H9 (cell line): ENCODE results near the gene C10orf95. TPM values are rescaled to one million over a fixed set of nuclear protein-coding genes. Genes with fewer than 3 reads are reported as not detected.

ENCODE experiments used
- DNase-seq: peaks from one replicate; pipeline ENCODE4 v3.0.0-alpha.2; 2017
- H2AFZ ChIP-seq: one replicate; pipeline ENCODE4 v1.6.1; 2013; ENCODE audit warnings: mild to moderate bottlenecking, low read length, control low read depth, moderate library complexity
- H2AK5ac ChIP-seq: 2 replicates; pipeline ENCODE4 v1.6.1; 2013; ENCODE audit warnings: low read length, control low read depth, mixed read lengths; ENCODE audit not compliant: insufficient read length
- H2BK120ac ChIP-seq: one replicate; pipeline ENCODE4 v1.6.1; 2013; ENCODE audit warnings: low read depth, mild to moderate bottlenecking, low read length, control low read depth, inconsistent platforms; ENCODE audit not compliant: poor library complexity, severe bottlenecking
- H2BK12ac ChIP-seq: 2 replicates; pipeline ENCODE4 v1.6.1; 2013; ENCODE audit warnings: low read length, control low read depth, mixed read lengths, low read depth; ENCODE audit not compliant: insufficient read length
- H2BK15ac ChIP-seq: 2 replicates; pipeline ENCODE4 v1.6.1; 2013; ENCODE audit warnings: low read depth, low read length, control low read depth
- H2BK20ac ChIP-seq: one replicate; pipeline ENCODE4 v1.6.1; 2013; ENCODE audit warnings: low read depth, mild to moderate bottlenecking, low read length, control low read depth, inconsistent platforms; ENCODE audit not compliant: poor library complexity, severe bottlenecking
- H2BK5ac ChIP-seq: 2 replicates; pipeline ENCODE4 v1.6.1; 2013; ENCODE audit warnings: low read length, control low read depth, mixed read lengths; ENCODE audit not compliant: insufficient read length
- H3K14ac ChIP-seq: 2 replicates; pipeline ENCODE4 v1.6.1; 2013; ENCODE audit warnings: low read length, control low read depth; ENCODE audit not compliant: insufficient read depth
- H3K18ac ChIP-seq: 2 replicates; pipeline ENCODE4 v1.6.1; 2013; ENCODE audit warnings: low read depth, mild to moderate bottlenecking, mixed read lengths, low read length, control low read depth; ENCODE audit not compliant: insufficient read length
- H3K23ac ChIP-seq: 2 replicates; pipeline ENCODE4 v1.6.1; 2013; ENCODE audit warnings: low read length, control low read depth, mixed read lengths, low read depth; ENCODE audit not compliant: insufficient read length
- H3K23me2 ChIP-seq: 2 replicates; pipeline ENCODE4 v1.6.1; 2013; ENCODE audit warnings: low read depth, mild to moderate bottlenecking, mixed read lengths, low read length, control low read depth; ENCODE audit not compliant: insufficient read length, poor library complexity, severe bottlenecking
- H3K27ac ChIP-seq: 2 replicates; pipeline ENCODE4 v1.5.1; 2013; ENCODE audit warnings: low read length, control low read depth, mixed read lengths, low read depth; ENCODE audit not compliant: insufficient read length
- H3K27me3 ChIP-seq: 2 replicates; pipeline ENCODE4 v1.6.1; 2013; ENCODE audit warnings: low read length, control low read depth, inconsistent platforms; ENCODE audit not compliant: insufficient read depth
- H3K4ac ChIP-seq: 2 replicates; pipeline ENCODE4 v1.6.1; 2013; ENCODE audit warnings: low read depth, mild to moderate bottlenecking, control low read depth, inconsistent platforms, low read length, moderate library complexity
- H3K4me1 ChIP-seq: 2 replicates; pipeline ENCODE4 v1.6.1; 2013; ENCODE audit warnings: low read length, control low read depth, inconsistent platforms; ENCODE audit not compliant: insufficient read depth
- H3K4me2 ChIP-seq: 2 replicates; pipeline ENCODE4 v1.6.1; 2013; ENCODE audit warnings: low read length, control low read depth, mixed read lengths; ENCODE audit not compliant: insufficient read length, insufficient read depth
- H3K56ac ChIP-seq: 2 replicates; pipeline ENCODE4 v1.6.1; 2013; ENCODE audit warnings: low read depth, mild to moderate bottlenecking, mixed read lengths, low read length, control low read depth; ENCODE audit not compliant: insufficient read length
- H3K79me1 ChIP-seq: 2 replicates; pipeline ENCODE4 v1.6.1; 2013; ENCODE audit warnings: low read depth, mild to moderate bottlenecking, moderate library complexity, low read length, control low read depth, inconsistent platforms; ENCODE audit not compliant: insufficient read depth, poor library complexity, severe bottlenecking
- H3K79me2 ChIP-seq: 2 replicates; pipeline ENCODE4 v1.6.1; 2013; ENCODE audit warnings: low read length, control low read depth, inconsistent platforms; ENCODE audit not compliant: insufficient read depth
- H3K9ac ChIP-seq: 2 replicates; pipeline ENCODE4 v1.6.1; 2013; ENCODE audit warnings: low read length, control low read depth, mixed read lengths; ENCODE audit not compliant: insufficient read length; ENCODE audit errors: extremely low read depth
- H3K9me3 ChIP-seq: one replicate; pipeline ENCODE4 v1.6.1; 2013; ENCODE audit warnings: low read depth, low read length, inconsistent platforms; ENCODE audit not compliant: control insufficient read depth
- H3T11ph ChIP-seq: one replicate; pipeline ENCODE4 v1.6.1; 2013; ENCODE audit warnings: mild to moderate bottlenecking, low read length, control low read depth, inconsistent platforms
- H4K20me1 ChIP-seq: one replicate; pipeline ENCODE4 v1.6.1; 2013; ENCODE audit not compliant: control insufficient read depth, insufficient read length, insufficient read depth
- H4K5ac ChIP-seq: 2 replicates; pipeline ENCODE4 v1.6.1; 2013; ENCODE audit warnings: low read depth, mild to moderate bottlenecking, mixed read lengths, low read length, control low read depth; ENCODE audit not compliant: insufficient read length
- H4K8ac ChIP-seq: replicated peaks from 2 replicates; pipeline ENCODE4 v1.6.1; 2013; ENCODE audit warnings: low read length, control low read depth, mixed read lengths, low read depth; ENCODE audit not compliant: insufficient read length
- H4K91ac ChIP-seq: 2 replicates; pipeline ENCODE4 v1.6.1; 2013; ENCODE audit warnings: low read depth, mild to moderate bottlenecking, moderate library complexity, mixed read lengths, low read length, control low read depth; ENCODE audit not compliant: insufficient read length
- H3K27ac Mint-ChIP-seq, 3 experiments: 2 replicates in 2 of 3; 3 replicates in 1 of 3; pipeline ENCODE4 v1.8.0; 2020 to 2021; ENCODE audit warnings: mixed read lengths in 3 of 3, mild to moderate bottlenecking in 1 of 3, moderate library complexity in 1 of 3
- H3K27me3 Mint-ChIP-seq: 2 replicates; pipeline ENCODE4 v1.8.0; 2021; ENCODE audit warnings: low read depth, mild to moderate bottlenecking, moderate library complexity, mixed read lengths
- H3K36me3 Mint-ChIP-seq, 3 experiments: 2 replicates in 2 of 3; 3 replicates in 1 of 3; pipeline ENCODE4 v1.8.0; 2020 to 2021; ENCODE audit warnings: low read depth in 3 of 3, mixed read lengths in 3 of 3; ENCODE audit not compliant: insufficient read depth in 1 of 3
- H3K4me1 Mint-ChIP-seq, 2 experiments: 2 replicates each; pipeline ENCODE4 v1.8.0; 2020; ENCODE audit warnings: mixed read lengths in 2 of 2
- H3K4me3 Mint-ChIP-seq, 2 experiments: 2 replicates in 1 of 2; 3 replicates in 1 of 2; pipeline ENCODE4 v1.8.0; 2020 to 2021; ENCODE audit warnings: mild to moderate bottlenecking in 2 of 2, mixed read lengths in 2 of 2, moderate library complexity in 1 of 2
- H3K9me3 Mint-ChIP-seq, 2 experiments: 2 replicates in 1 of 2; 3 replicates in 1 of 2; pipeline ENCODE4 v1.8.0; 2020; ENCODE audit warnings: mild to moderate bottlenecking in 2 of 2, mixed read lengths in 2 of 2, moderate library complexity in 1 of 2
- WGBS: extraction: QIAGEN DNeasy Blood & Tissue Kit; methylation state at CpG from one replicate; pipeline ENCODE4 v1.1.7; 2013; ENCODE audit warnings: missing lambda C conversion rate, low lambda C conversion rate, mixed read lengths; ENCODE audit not compliant: insufficient read length; ENCODE audit errors: extremely low coverage; 5-methylcytosine and 5-hydroxymethylcytosine counted together
- total RNA-seq: library from RNA; stranded (reverse); gene quantifications from 2 replicates; pipeline ENCODE4 v1.2.1, GENCODE V29; 2021
- TF ChIP-seq, protein P1 (sequence below): fragments of 200-600 bp; sonication (generic); conservative IDR thresholded peaks from 3 replicates; pipeline ENCODE4 v1.8.0; 2021; ENCODE audit warnings: antibody characterized with exemption, mild to moderate bottlenecking

The C10orf95 gene
- total RNA-seq, 1 experiment from 2014 or later, result not detected

DNA sequence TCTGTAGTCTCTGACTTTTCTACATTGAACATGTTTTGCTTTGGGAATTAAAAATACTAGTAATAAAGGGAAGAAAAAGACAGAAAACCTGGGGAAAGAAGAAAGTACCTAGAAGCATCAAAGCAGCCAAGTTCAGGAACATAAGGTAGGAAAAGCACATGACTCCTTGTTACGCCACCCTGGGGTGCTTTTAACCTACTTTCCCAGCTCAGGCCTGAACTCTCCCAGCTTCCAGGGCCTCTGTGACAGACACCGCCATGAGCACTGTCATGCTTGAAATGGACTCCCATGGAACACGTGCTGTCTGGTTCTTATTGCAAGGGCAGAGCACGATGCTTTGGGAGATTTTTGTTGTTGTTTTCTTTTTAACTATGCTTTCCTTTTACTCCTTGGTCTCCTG, 39.8 kb upstream of the C10orf95 start:
- no peaks in the 10 kb centered on the region for H3K9me3 ChIP-seq
- H3K4me1 ChIP-seq, result no peaks in the 10 kb centered on the region
- H4K20me1 ChIP-seq, result no peaks in the 10 kb centered on the region
- H3K27ac ChIP-seq, result no peak overlapping the region
- no peak overlapping the region for H3K9ac ChIP-seq
- 0 out of 7 replicates have a peak overlapping the region, but pooled peaks of 1 of the 3 experiments have one; percentile 53 for H3K27ac Mint-ChIP-seq
- H2BK12ac ChIP-seq, result no peak overlapping the region
- H3K79me1 ChIP-seq, result peaks cover 13% of the 10 kb centered on the region
- no CpG with 5 or more reads among the region's 4 CpGs for WGBS
- no peak overlapping the region for H4K8ac ChIP-seq
- H3K14ac ChIP-seq, result no peak overlapping the region
- H2AK5ac ChIP-seq, result no peak overlapping the region
- H3K79me2 ChIP-seq, result peaks cover 5% of the 10 kb centered on the region; the same call in 1 of the 2 replicates
- no peak overlapping the region for H4K91ac ChIP-seq
- H2BK120ac ChIP-seq, result no peak overlapping the region
- no peak overlapping the region for H4K5ac ChIP-seq
- H3K4me3 Mint-ChIP-seq, result no peak overlapping the region
- no peak overlapping the region for H3K18ac ChIP-seq
- H3K4ac ChIP-seq, result no peak overlapping the region
- H3K9me3 Mint-ChIP-seq, result no peaks in the 10 kb centered on the region; a peak in 1 of 5 replicates
- no peak overlapping the region for H2BK5ac ChIP-seq
- no peaks in the 10 kb centered on the region for H3K27me3 Mint-ChIP-seq
- no peak overlapping the region for H3K23ac ChIP-seq
- H3K4me1 Mint-ChIP-seq, result no peaks in the 10 kb centered on the region; a peak in 1 of 4 replicates
- no peak overlapping the region for H3K56ac ChIP-seq
- TF ChIP-seq, protein P1, sequence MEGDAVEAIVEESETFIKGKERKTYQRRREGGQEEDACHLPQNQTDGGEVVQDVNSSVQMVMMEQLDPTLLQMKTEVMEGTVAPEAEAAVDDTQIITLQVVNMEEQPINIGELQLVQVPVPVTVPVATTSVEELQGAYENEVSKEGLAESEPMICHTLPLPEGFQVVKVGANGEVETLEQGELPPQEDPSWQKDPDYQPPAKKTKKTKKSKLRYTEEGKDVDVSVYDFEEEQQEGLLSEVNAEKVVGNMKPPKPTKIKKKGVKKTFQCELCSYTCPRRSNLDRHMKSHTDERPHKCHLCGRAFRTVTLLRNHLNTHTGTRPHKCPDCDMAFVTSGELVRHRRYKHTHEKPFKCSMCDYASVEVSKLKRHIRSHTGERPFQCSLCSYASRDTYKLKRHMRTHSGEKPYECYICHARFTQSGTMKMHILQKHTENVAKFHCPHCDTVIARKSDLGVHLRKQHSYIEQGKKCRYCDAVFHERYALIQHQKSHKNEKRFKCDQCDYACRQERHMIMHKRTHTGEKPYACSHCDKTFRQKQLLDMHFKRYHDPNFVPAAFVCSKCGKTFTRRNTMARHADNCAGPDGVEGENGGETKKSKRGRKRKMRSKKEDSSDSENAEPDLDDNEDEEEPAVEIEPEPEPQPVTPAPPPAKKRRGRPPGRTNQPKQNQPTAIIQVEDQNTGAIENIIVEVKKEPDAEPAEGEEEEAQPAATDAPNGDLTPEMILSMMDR, result no peak
- no peak overlapping the region for H3K4me2 ChIP-seq
- peaks cover 13 to 44% (median 39%) of the 10 kb centered on the region in 3 experiments; a peak in 6 of 7 replicates for H3K36me3 Mint-ChIP-seq
- H2AFZ ChIP-seq, result no peak overlapping the region
- DNase-seq, result no peak
- no peak overlapping the region for H3T11ph ChIP-seq
- no peaks in the 10 kb centered on the region for H3K23me2 ChIP-seq
- H2BK15ac ChIP-seq, result no peak overlapping the region
- no peak overlapping the region for H2BK20ac ChIP-seq
- H3K27me3 ChIP-seq, result no peaks in the 10 kb centered on the region
